NCI-H1930 (cell line): ENCODE measurements around the gene GSTA2.
"Not testable (repeated sequence)": the region's sequence is repeated elsewhere in the genome, so short reads cannot be mapped to it uniquely, and the experiment has no call there.

Experiments
- DNase-seq, 2 experiments: peaks; one replicate each; lab custom pipeline; 2025; lab: John Stamatoyannopoulos, UW

Gene GSTA2

DNA sequence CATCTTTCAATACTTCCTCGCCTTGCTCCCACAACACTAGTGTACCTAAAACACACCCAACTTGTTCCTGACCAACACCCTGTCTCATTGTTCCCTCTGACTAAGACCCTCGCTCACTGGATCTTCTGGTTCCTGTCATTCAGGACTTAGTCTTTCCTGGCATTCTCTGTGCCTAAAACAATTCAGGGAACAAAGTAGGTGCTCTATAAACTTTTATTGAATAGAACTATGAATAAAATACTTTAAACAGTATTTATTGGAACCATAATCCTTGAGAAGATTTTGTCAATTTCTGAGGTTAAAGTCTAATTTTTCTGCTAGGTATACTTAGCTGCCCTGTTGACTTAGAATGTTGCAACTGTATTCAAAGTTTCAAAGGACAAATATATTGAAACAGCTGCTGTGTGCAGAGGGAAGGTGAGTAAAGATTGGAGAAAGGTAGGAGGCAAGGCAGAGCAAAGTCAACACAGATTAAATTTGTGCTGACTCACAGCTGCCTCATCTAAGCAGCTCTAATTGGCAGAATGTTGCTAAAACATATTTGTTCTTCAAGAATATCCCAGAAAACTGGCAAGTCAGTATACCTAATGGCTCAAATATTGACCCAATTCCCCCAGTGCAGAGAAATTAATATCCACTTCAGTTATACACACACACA, 37.6 kb downstream of the GSTA2 start:
- DNase-seq: peak; percentile 62 to 87

DNA sequence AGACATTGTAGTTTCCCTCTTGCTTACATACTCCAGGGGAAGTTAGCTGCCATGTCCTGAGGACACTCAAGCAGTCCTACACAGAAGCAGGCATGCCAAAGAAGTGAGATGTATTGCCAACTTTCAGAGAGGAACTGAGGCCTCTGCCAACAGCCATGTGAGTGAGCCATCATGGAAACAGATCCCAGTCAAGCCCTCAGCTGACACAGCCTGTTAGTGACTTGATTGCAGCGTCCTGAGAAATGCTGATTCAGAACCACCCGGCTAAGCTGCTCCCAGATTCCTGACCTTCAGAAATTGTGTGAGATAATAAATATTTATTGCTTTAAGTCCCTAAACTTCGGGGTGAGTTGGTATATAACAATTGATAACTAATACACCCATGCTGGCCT, 38.1 kb downstream of the GSTA2 start:
- DNase-seq: no peak

DNA sequence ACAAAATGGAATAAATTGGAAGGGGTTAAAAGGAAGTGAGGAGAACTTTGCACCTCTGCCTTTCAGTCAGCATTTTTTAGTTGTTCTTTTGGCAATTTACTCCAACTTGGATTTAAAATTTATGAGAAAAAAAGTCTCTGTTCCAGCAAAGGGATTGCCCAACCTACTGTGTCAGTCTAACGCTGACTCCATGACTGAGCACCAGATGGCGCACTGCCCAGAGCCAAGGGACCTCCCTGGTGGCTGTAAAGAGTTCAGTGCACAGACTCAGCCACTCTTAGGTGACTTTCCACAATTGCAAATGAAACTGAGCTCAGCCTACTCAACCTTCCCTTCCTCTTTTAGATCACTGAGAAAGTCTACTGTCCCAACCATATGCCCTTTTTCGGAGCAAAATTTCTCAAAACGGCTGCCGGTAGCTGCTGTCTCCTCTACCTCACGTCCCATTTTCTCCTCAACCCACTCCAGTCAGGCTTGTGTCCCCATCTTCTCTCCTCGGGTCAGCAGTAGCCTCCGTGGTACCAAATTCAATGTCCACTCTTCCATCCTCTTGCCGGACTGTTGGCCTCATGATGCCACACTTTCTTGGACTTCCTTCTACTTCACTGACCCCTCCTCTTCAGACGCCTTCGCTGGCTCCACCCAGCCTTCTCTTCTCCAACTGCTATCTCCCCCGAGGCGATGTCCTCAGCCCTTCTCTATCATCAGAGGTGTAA, 38.7 kb downstream of the GSTA2 start:
- DNase-seq: peak; percentile 34 to 49

DNA sequence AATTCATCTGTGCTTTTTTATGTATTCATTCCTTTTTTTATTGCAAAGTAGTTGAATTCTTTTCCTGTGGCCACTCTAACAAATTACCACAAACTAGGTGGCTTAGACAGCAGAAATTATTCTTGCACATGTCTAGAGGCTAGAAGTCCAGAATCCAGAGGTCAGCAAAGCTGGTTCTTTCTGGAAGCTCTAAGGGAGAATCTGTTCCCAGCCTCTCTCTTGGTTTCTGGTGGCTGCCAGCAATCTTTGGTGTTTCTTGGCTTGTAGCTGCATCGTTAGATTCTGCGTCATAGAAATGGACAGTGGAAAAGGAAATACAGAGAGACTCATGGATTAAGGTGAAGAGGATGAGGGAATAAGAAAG, 39.3 kb downstream of the GSTA2 start:
- no peak for DNase-seq

DNA sequence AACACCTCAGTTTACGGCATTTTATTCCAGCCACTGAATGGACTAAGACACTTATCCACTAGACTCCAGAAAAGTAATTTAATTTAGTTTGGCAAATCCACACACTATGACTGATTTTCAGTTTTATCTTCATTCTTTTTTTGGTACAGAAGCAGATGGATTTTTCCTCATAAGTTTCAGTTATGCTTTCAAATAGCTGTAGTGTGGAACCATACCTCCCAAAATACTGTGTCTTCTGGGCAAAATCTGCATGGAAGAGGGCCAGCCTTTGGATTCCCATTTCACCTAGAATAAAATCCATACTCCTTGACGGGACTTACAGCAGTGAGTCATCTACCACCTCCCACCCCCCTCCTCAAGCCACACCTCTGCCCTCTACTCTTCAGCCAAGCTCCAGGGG, 43.0 kb downstream of the GSTA2 start:
- no peak for DNase-seq

DNA sequence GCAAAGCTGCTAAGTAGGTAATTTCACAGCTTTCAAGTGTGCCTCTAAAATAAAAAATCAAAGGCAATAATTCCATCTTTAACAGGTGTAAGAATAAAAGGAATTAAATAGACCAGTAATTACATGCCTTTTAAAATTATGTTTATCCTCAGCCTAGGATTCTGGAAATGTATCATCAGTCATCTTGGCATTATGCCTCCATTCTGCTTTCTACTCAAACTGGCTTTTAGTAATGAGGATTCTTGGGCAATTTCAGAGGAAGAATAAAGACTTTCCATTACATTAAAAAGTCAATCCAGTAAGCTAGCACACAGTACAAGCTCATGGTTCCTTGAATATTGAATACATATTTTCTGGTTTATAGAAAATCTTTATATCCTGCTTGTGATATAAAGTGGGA, 44.7 kb downstream of the GSTA2 start:
- DNase-seq: peak in 1 of 2 experiments; percentile 10

DNA sequence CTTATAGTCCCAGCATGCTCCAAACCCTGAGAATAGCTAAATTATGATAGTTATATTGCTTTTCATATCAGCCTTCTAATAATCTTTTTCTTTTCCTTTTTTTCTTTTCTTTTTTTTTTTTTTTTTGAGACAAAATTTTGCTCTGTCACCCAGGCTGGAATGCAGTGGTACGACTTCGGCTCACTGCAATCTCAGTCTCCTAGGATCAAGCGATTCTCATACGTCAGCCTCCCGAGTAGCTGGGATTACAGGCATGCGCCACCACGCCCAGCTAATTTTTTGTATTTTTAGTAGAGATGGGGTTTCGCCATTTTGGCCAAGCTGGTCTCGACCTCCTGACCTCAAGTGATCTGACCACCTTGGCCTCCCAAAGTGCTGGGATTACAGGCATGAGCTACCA, 48.5 kb downstream of the GSTA2 start:
- DNase-seq: not testable (repeated sequence)

DNA sequence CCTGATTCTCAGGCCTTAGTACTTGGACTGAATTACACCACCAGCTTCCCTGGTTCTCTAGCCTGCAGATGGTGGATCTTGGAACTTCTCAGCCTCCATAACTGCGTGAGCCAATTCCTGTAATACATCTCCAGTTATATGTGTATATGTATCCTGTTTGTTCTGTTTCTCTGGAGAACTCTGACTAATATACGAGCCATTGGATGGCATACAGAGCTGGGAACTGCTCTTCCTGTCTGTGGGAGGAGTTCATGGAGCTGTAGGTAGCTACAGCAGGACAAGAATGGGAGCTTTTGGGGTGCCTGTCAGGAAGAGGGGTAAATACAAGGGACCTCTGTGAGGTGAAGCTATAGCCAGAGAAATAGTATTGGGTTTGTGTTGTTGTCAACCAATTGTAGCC, 51.1 kb downstream of the GSTA2 start:
- no peak for DNase-seq

DNA sequence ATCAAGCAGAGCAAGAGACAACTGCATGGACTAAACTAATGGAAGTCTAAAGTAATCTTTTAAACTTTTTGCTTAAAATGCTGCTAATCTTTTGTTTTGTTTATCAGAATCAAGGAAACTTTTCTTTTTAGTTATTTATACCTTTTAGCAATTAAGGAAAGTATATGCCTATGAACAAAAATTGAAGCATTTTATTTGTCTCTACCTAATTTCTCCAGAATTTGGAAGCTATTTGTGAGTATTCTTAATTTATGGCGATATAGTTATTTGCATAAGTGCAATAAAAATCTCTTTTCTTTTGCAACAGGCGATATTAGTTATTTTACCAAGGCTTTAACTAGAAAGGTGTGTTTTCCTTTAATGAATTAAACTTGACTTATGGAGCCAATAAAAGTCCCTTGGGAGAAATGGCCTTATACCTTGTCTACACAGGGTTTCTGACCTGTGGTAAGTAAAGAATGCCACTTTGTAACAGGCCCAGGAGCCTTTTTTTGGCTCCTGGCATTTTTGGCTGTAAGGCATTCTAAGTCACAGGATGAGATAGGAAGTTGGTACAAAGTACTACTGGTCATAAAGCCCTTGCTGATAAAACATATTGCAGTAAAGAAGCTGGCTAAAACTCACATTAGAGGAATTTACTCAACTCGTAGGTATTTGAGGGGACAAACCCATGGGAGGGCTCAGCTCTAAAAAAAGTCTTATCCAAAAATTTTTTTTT, 55.2 kb downstream of the GSTA2 start:
- no peak for DNase-seq

DNA sequence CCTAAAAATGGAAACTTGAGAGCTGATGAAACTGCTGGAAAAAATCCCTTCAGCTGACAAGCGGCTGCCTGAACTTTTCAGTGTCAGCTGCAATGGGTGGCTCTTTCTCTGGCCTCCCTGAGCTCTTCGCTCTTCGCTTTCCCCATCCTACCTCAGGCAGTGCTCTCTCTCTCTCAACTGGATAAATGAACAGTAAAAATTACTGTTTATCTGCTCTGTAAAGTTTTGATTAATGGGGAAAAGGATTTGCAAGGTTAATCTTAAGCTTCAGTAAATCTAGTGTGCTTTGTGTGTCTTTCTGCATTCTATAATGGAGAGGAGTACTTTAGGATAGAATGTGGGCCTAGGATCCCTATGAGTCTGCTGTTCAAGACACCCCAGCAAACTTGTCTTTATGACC, 57.3 kb downstream of the GSTA2 start:
- DNase-seq: no peak

DNA sequence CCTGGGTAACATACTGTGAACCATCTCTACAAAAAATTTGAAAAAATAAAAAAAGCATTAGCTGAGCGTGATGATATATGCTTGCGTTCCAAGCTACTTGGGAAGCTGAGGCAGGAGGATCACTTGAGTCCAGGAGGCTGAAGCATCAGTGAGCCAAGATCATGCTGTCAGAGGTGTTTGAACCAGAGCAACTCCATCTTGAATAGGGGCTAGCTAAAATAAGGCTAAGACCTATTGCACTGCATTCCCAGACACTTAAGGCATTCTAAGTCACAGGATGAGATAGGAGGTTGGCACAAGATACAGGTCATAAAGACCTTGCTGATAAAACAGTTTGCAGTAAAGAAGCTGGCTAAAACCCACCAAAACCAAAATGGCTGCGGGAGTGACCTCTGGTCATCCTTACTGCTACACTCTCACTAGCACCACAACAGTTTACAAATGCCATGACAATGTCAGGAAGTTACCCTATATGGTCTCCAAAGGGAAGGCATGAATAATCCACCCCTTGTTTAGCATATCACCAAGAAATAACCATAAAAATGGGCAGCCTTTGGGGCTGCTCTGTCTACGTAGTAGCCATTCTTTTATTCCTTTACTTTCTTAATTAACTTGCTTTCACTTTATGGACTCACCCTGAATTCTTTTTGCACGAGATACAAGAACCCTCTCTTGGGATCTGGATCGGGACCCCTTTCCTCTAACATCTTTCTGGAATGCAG, 58.3 kb downstream of the GSTA2 start:
- DNase-seq: not testable (repeated sequence)

DNA sequence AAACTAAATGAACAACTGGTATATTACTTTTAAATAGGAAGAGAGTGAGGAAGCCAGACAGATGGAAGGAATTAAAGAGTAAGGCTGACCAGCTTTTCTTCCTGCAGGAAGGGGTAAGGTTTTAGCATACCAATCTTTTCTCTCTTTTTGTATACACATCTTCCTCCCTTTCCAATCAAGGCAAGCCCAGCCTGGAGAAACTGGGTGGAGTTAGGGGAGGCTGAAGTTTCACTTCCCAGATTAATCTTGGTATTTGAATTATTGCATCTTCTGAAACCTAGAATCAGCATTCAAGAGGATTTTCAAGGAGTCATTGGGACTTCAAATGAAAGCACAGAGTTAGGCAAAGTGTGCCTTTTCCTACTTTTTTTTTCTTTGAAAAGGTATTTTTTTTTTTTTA, 59.2 kb downstream of the GSTA2 start:
- DNase-seq: no peak
